ENCODE data around the gene PTPRM. TPM values are rescaled to one million over a fixed set of nuclear protein-coding genes. Genes with fewer than 3 reads are reported as not detected.

Gene PTPRM
- total and polyA plus RNA-seq, 2 of the 8 experiments (the other 6 are each of a cell fraction or from before 2014, with no cell fraction given): 4.1 to 7.0 TPM

DNA sequence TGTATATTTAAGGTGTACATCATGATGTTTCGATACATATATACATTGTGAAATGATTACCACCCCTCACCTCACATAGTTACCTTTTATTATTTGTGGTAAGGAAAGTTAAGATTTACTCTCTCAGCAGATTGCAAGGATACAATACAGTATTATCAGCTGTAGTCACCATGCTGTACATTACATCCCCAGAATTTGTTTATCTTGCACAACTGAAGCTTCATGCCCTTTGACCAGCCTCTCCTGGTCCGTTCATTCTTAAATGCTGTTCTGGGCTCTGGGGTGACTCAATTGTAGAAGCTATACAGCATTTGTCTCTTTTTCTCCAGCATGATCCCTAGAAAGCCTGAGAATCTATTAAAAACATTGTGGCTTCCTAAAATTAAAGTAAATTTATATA, 90.8 kb downstream of the PTPRM start:
- no peak overlapping the region for H3K9ac ChIP-seq (replicated peaks in 1 of 4; ENCODE audit: extremely low read depth in 1 of 4, low read depth in 3 of 4, low read length in 3 of 4)
- H3K23ac ChIP-seq (ENCODE audit: insufficient read length): no peak overlapping the region
- no peak overlapping the region for H4K91ac ChIP-seq (replicated peaks; ENCODE audit: insufficient read length, low read length)
- H2BK12ac ChIP-seq (ENCODE audit: low read depth, low read length): no peak overlapping the region
- FAIRE-seq: no peak
- H3K18ac ChIP-seq (ENCODE audit: extremely low read depth, low read length): no peak overlapping the region
- H3K4me1 ChIP-seq (replicated peaks in 1 of 4; ENCODE audit: control insufficient read depth in 3 of 4, insufficient read depth in 4 of 4, low read length in 3 of 4): peaks cover 0 to 4% (median 2%) of the 10 kb centered on the region in 4 experiments; a peak in 3 of 7 replicates
- H3K4me3 ChIP-seq (ENCODE audit: extremely low read depth in 1 of 4, insufficient read depth in 2 of 4, low read depth in 3 of 4, low read length in 4 of 4): no peak overlapping the region
- TF ChIP-seq GTF2F1 (IDR thresholded peaks at IDR 0.05; ENCODE audit: borderline replicate concordance, low read depth, low read length) (no peak), RNF2 (IDR thresholded peaks at IDR 0.05; ENCODE audit: borderline replicate concordance, low read depth, low read length, missing control alignments, poor library complexity, severe bottlenecking) (no peak), NRF1 (IDR thresholded peaks at IDR 0.05; ENCODE audit: low read depth, low read length) (no peak), KDM1A (IDR thresholded peaks at IDR 0.05; ENCODE audit: borderline replicate concordance, low read length) (no peak), SP4 (IDR thresholded peaks at IDR 0.05; ENCODE audit: low read length) (no peak), POLR2AphosphoS5 (IDR thresholded peaks at IDR 0.05; ENCODE audit: low read depth, low read length) (no peak), JUND (IDR thresholded peaks at IDR 0.05; ENCODE audit: low read length) (no peak)
- TF ChIP-seq, protein P1, sequence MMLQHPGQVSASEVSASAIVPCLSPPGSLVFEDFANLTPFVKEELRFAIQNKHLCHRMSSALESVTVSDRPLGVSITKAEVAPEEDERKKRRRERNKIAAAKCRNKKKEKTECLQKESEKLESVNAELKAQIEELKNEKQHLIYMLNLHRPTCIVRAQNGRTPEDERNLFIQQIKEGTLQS (IDR thresholded peaks at IDR 0.05; ENCODE audit: insufficient read depth, low read depth, low read length): no peak
- TF ChIP-seq, protein P2, sequence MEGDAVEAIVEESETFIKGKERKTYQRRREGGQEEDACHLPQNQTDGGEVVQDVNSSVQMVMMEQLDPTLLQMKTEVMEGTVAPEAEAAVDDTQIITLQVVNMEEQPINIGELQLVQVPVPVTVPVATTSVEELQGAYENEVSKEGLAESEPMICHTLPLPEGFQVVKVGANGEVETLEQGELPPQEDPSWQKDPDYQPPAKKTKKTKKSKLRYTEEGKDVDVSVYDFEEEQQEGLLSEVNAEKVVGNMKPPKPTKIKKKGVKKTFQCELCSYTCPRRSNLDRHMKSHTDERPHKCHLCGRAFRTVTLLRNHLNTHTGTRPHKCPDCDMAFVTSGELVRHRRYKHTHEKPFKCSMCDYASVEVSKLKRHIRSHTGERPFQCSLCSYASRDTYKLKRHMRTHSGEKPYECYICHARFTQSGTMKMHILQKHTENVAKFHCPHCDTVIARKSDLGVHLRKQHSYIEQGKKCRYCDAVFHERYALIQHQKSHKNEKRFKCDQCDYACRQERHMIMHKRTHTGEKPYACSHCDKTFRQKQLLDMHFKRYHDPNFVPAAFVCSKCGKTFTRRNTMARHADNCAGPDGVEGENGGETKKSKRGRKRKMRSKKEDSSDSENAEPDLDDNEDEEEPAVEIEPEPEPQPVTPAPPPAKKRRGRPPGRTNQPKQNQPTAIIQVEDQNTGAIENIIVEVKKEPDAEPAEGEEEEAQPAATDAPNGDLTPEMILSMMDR (IDR thresholded peaks at IDR 0.05; ENCODE audit: control extremely low read depth in 1 of 3, insufficient read depth in 1 of 3, low read depth in 1 of 3, low read length in 3 of 3): no peak
- H3K79me2 ChIP-seq (ENCODE audit: control insufficient read depth in 1 of 2, insufficient read depth in 2 of 2, low read length in 2 of 2): no peaks in the 10 kb centered on the region
- H3K79me1 ChIP-seq (ENCODE audit: low read depth, low read length): no peaks in the 10 kb centered on the region
- no peak overlapping the region for H2AK5ac ChIP-seq (ENCODE audit: low read depth, low read length)
- H2BK5ac ChIP-seq (ENCODE audit: low read depth, low read length): no peak overlapping the region
- no peak overlapping the region for H3K56ac ChIP-seq (replicated peaks; ENCODE audit: insufficient read length, low read depth, low read length)
- H3K14ac ChIP-seq (ENCODE audit: insufficient read length): no peak overlapping the region
- no peak overlapping the region for H4K5ac ChIP-seq (ENCODE audit: insufficient read length, low read depth, low read length)
- H2BK20ac ChIP-seq (ENCODE audit: low read length): no peak overlapping the region
- H3K4ac ChIP-seq (replicated peaks; ENCODE audit: insufficient read length, low read depth, low read length): no peak overlapping the region
- CTCF ChIA-PET (ENCODE audit: partially characterized antibody): interaction anchor here (1.1 to 1.7 kb wide), 2 partner anchors 22 to 132 kb away, joined by 3 to 5 read pairs; no protein-coding TSS in a partner anchor
- POLR2A ChIA-PET (ENCODE audit: partially characterized antibody): interaction anchor here (0.6 to 1.4 kb wide), 2 partner anchors 9 to 22 kb away, joined by 3 to 4 read pairs; no protein-coding TSS in a partner anchor
- DNase-seq (ENCODE audit: low read depth in 1 of 2, low spot score in 2 of 2): no peak
- no peaks in the 10 kb centered on the region for H4K20me1 ChIP-seq (replicated peaks in 1 of 2; ENCODE audit: control insufficient read depth in 1 of 2, insufficient read depth in 2 of 2, low read length in 2 of 2)
- 80% methylated on average over 2 of the region's 2 CpGs; no CpG with 5 or more reads in 1 of the 2 experiments for WGBS, 2 experiments (ENCODE audit: extremely low coverage in 1 of 2, insufficient coverage in 1 of 2, insufficient read length in 1 of 2, insufficient replicate concordance in 2 of 2, low coverage in 1 of 2, low lambda C conversion rate in 2 of 2, missing lambda C conversion rate in 1 of 2)
- H4K8ac ChIP-seq (ENCODE audit: extremely low read depth, insufficient read depth, low read length): no peak overlapping the region
- no peak overlapping the region for H2AFZ ChIP-seq (ENCODE audit: low read length)
- no peaks in the 10 kb centered on the region for H3K36me3 ChIP-seq (ENCODE audit: control insufficient read depth in 2 of 4, insufficient read depth in 4 of 4, low read length in 3 of 4)
- no peak overlapping the region for H2BK120ac ChIP-seq (replicated peaks; ENCODE audit: low read depth, low read length)
- no peak overlapping the region for H2BK15ac ChIP-seq (ENCODE audit: low read length)
- no peak overlapping the region for H3K27ac ChIP-seq (ENCODE audit: low read depth, low read length)
- no peaks in the 10 kb centered on the region for H3K23me2 ChIP-seq (ENCODE audit: low read depth, low read length)
- H3K27me3 ChIP-seq (replicated peaks in 1 of 4; ENCODE audit: control insufficient read depth in 3 of 4, extremely low read depth in 1 of 4, insufficient read depth in 3 of 4, low read length in 3 of 4): no peaks in the 10 kb centered on the region
- H3K9me3 ChIP-seq (ENCODE audit: insufficient read depth in 2 of 2, low read depth in 1 of 2, low read length in 1 of 2): no peaks in the 10 kb centered on the region
- H3K4me2 ChIP-seq (ENCODE audit: insufficient read depth in 1 of 2, low read depth in 2 of 2, low read length in 2 of 2): no peak overlapping the region
